Measurements from ENCODE around the gene TSPAN8. TPM values are rescaled to one million over a fixed set of nuclear protein-coding genes. Genes with fewer than 3 reads are reported as not detected.

Gene TSPAN8
- not detected for polyA plus RNA-seq (2012; ENCODE audit: missing spikeins)

- no peak for FAIRE-seq
- no peak for TF ChIP-seq TAF1 (IDR thresholded peaks at IDR 0.05; ENCODE audit: borderline replicate concordance, low read depth, low read length)
- TF ChIP-seq POLR2A (IDR thresholded peaks at IDR 0.05; ENCODE audit: low read depth, low read length) = no peak
- no peak for TF ChIP-seq POLR2AphosphoS5 (IDR thresholded peaks at IDR 0.05; ENCODE audit: low read depth, low read length)
- no peak for DNase-seq (ENCODE audit: insufficient read length)
Measured at GRCh38 chr12:71157601-71158233, at the start of gene TSPAN8. Gene TSPAN8, minus strand, starts transcription at chr12:71157999. Its CDS starts 321 bp downstream, at chr12:71157678.

GRCh38 chr12:71201136-71201679, 43.4 kb upstream of the TSPAN8 start:
- no peak for DNase-seq (ENCODE audit: insufficient read length)

GRCh38 chr12:71200706-71201105, 42.9 kb upstream of the TSPAN8 start:
- FAIRE-seq (no peak), DNase-seq (ENCODE audit: insufficient read length) (no peak)
- TF ChIP-seq POLR2AphosphoS5 (IDR thresholded peaks at IDR 0.05; ENCODE audit: low read depth, low read length) = no peak
- no peak for TF ChIP-seq POLR2A (IDR thresholded peaks at IDR 0.05; ENCODE audit: low read depth, low read length)
- TF ChIP-seq TAF1 (IDR thresholded peaks at IDR 0.05; ENCODE audit: borderline replicate concordance, low read depth, low read length) = no peak

More at GRCh38 chr12:71201136-71201679, 43.4 kb upstream of the TSPAN8 start:
- no peak for FAIRE-seq
- TF ChIP-seq POLR2AphosphoS5 (IDR thresholded peaks at IDR 0.05; ENCODE audit: low read depth, low read length) = no peak
- no peak for TF ChIP-seq TAF1 (IDR thresholded peaks at IDR 0.05; ENCODE audit: borderline replicate concordance, low read depth, low read length)
- TF ChIP-seq POLR2A (IDR thresholded peaks at IDR 0.05; ENCODE audit: low read depth, low read length) = no peak

GRCh38 chr12:71197460-71197859, 39.7 kb upstream of the TSPAN8 start:
- DNase-seq (ENCODE audit: insufficient read length) (no peak), FAIRE-seq (no peak)
- TF ChIP-seq POLR2AphosphoS5 (IDR thresholded peaks at IDR 0.05; ENCODE audit: low read depth, low read length) (no peak), TAF1 (IDR thresholded peaks at IDR 0.05; ENCODE audit: borderline replicate concordance, low read depth, low read length) (no peak), POLR2A (IDR thresholded peaks at IDR 0.05; ENCODE audit: low read depth, low read length) (no peak)

GRCh38 chr12:71195338-71195896, 37.6 kb upstream of the TSPAN8 start:
- FAIRE-seq (no peak), DNase-seq (ENCODE audit: insufficient read length) (no peak)
- TF ChIP-seq POLR2A (IDR thresholded peaks at IDR 0.05; ENCODE audit: low read depth, low read length) (no peak), POLR2AphosphoS5 (IDR thresholded peaks at IDR 0.05; ENCODE audit: low read depth, low read length) (no peak), TAF1 (IDR thresholded peaks at IDR 0.05; ENCODE audit: borderline replicate concordance, low read depth, low read length) (no peak)

GRCh38 chr12:71194657-71195056, 36.9 kb upstream of the TSPAN8 start:
- DNase-seq (ENCODE audit: insufficient read length) (no peak), FAIRE-seq (no peak)
- TF ChIP-seq TAF1 (IDR thresholded peaks at IDR 0.05; ENCODE audit: borderline replicate concordance, low read depth, low read length) (no peak), POLR2A (IDR thresholded peaks at IDR 0.05; ENCODE audit: low read depth, low read length) (no peak), POLR2AphosphoS5 (IDR thresholded peaks at IDR 0.05; ENCODE audit: low read depth, low read length) (no peak)

- no peak for FAIRE-seq
- TF ChIP-seq POLR2A (IDR thresholded peaks at IDR 0.05; ENCODE audit: low read depth, low read length) (no peak), POLR2AphosphoS5 (IDR thresholded peaks at IDR 0.05; ENCODE audit: low read depth, low read length) (no peak), TAF1 (IDR thresholded peaks at IDR 0.05; ENCODE audit: borderline replicate concordance, low read depth, low read length) (no peak)
- DNase-seq (ENCODE audit: insufficient read length) = no peak
Measured at GRCh38 chr12:71193041-71193440, 35.2 kb upstream of the TSPAN8 start.

GRCh38 chr12:71191509-71192196, 33.9 kb upstream of the TSPAN8 start:
- no peak for TF ChIP-seq POLR2AphosphoS5 (IDR thresholded peaks at IDR 0.05; ENCODE audit: low read depth, low read length)
- TF ChIP-seq TAF1 (IDR thresholded peaks at IDR 0.05; ENCODE audit: borderline replicate concordance, low read depth, low read length) = no peak
- TF ChIP-seq POLR2A (IDR thresholded peaks at IDR 0.05; ENCODE audit: low read depth, low read length) = no peak
- DNase-seq (ENCODE audit: insufficient read length) (no peak), FAIRE-seq (no peak)

- no peak for DNase-seq (ENCODE audit: insufficient read length)
- no peak for FAIRE-seq
- TF ChIP-seq POLR2AphosphoS5 (IDR thresholded peaks at IDR 0.05; ENCODE audit: low read depth, low read length) = no peak
- no peak for TF ChIP-seq POLR2A (IDR thresholded peaks at IDR 0.05; ENCODE audit: low read depth, low read length)
- no peak for TF ChIP-seq TAF1 (IDR thresholded peaks at IDR 0.05; ENCODE audit: borderline replicate concordance, low read depth, low read length)
Measured at GRCh38 chr12:71190822-71191221, 33.0 kb upstream of the TSPAN8 start.

- no peak for FAIRE-seq
- DNase-seq (ENCODE audit: insufficient read length) = no peak
Measured at GRCh38 chr12:71187379-71187778, 29.6 kb upstream of the TSPAN8 start.

GRCh38 chr12:71186571-71187288, 28.9 kb upstream of the TSPAN8 start:
- DNase-seq (ENCODE audit: insufficient read length) (no peak), FAIRE-seq (no peak)
- TF ChIP-seq POLR2AphosphoS5 (IDR thresholded peaks at IDR 0.05; ENCODE audit: low read depth, low read length) = no peak
- TF ChIP-seq TAF1 (IDR thresholded peaks at IDR 0.05; ENCODE audit: borderline replicate concordance, low read depth, low read length) = no peak
- no peak for TF ChIP-seq POLR2A (IDR thresholded peaks at IDR 0.05; ENCODE audit: low read depth, low read length)

More at GRCh38 chr12:71187379-71187778, 29.6 kb upstream of the TSPAN8 start:
- no peak for TF ChIP-seq POLR2A (IDR thresholded peaks at IDR 0.05; ENCODE audit: low read depth, low read length)
- TF ChIP-seq POLR2AphosphoS5 (IDR thresholded peaks at IDR 0.05; ENCODE audit: low read depth, low read length) = no peak
- TF ChIP-seq TAF1 (IDR thresholded peaks at IDR 0.05; ENCODE audit: borderline replicate concordance, low read depth, low read length) = no peak

Data from GM12892 (cell line).